ENCODE data around the gene CDK11B.
A peak's percentile ranks its signal among the peaks of the same experiment; 100 is the strongest.

CDK11B gene

GRCh38 chr1:1614204-1614953 lies 44.4 kb downstream of the CDK11B start:
- peak; percentile 68 for DNase-seq

GRCh38 chr1:1613509-1614082 lies 45.2 kb downstream of the CDK11B start:
- no peak for DNase-seq

- no peak for DNase-seq
These were observed 46.8 kb downstream of the CDK11B start for GRCh38 chr1:1612104-1612400.

GRCh38 chr1:1610796-1611195 lies 48.0 kb downstream of the CDK11B start:
- no peak for DNase-seq

GRCh38 chr1:1609822-1610485 lies 48.9 kb downstream of the CDK11B start:
- no peak for DNase-seq

GRCh38 chr1:1606232-1606631 lies 52.6 kb downstream of the CDK11B start:
- no peak for DNase-seq

- DNase-seq = no peak
These were observed 53.1 kb downstream of the CDK11B start for GRCh38 chr1:1605724-1606123.

- DNase-seq = no peak
These were observed 53.7 kb downstream of the CDK11B start for GRCh38 chr1:1605034-1605591.

- DNase-seq = no peak
These were observed 54.3 kb downstream of the CDK11B start for GRCh38 chr1:1604374-1605033.

- no peak for DNase-seq
These were observed 55.0 kb downstream of the CDK11B start for GRCh38 chr1:1603671-1604373.

- no peak for DNase-seq
These were observed 55.8 kb downstream of the CDK11B start for GRCh38 chr1:1602968-1603506.

- no peak for DNase-seq
These were observed 56.4 kb downstream of the CDK11B start for GRCh38 chr1:1602304-1602967.

GRCh38 chr1:1601564-1602303 lies 57.1 kb downstream of the CDK11B start:
- DNase-seq = no peak

- no peak for DNase-seq
These were observed 57.8 kb downstream of the CDK11B start for GRCh38 chr1:1600861-1601563.

GRCh38 chr1:1599935-1600860 lies 58.6 kb downstream of the CDK11B start, which contains the start of gene FNDC10:
TSS of gene FNDC10 (minus strand) at chr1:1600135. CDS start at chr1:1600015, 120 bp downstream.
- no peak for DNase-seq

GRCh38 chr1:1599030-1599934 lies 59.5 kb downstream of the CDK11B start:
- DNase-seq = peak; percentile 30

- DNase-seq = no peak
These were observed 60.1 kb downstream of the CDK11B start for GRCh38 chr1:1598720-1599029.

- no peak for DNase-seq
These were observed 60.6 kb downstream of the CDK11B start for GRCh38 chr1:1598051-1598719.
